Measurements from ENCODE around the gene MED22. TPM values are rescaled to one million over a fixed set of nuclear protein-coding genes. Genes with fewer than 3 reads are reported as not detected.

Gene MED22
- total and polyA plus RNA-seq, 2 of the 8 experiments (the other 6 are each of a cell fraction or from before 2014, with no cell fraction given) = 56.4 to 68.4 TPM

- Histone ChIP-seq H3K9me3 (ENCODE audit: insufficient read depth in 2 of 2, low read depth in 1 of 2, low read length in 1 of 2) (peaks cover 0 to 4% of the 10 kb centered on the region in 2 experiments; a peak in 2 of 4 replicates), H3K23ac (ENCODE audit: insufficient read length) (no peak within 1 kb of the TSS), H3K36me3 (ENCODE audit: control insufficient read depth in 2 of 4, insufficient read depth in 4 of 4, low read length in 3 of 4) (peaks cover 0 to 3% (median 2%) of the 10 kb centered on the region in 4 experiments; a peak in 3 of 8 replicates), H4K8ac (ENCODE audit: extremely low read depth, insufficient read depth, low read length) (peak within 1 kb of the TSS; percentile 68; the same call in 1 of the 2 replicates), H2AFZ (ENCODE audit: low read length) (peak within 1 kb of the TSS; percentile 64; the same call in 1 of the 2 replicates), H2BK20ac (ENCODE audit: low read length) (no peak within 1 kb of the TSS), H3K9ac (replicated peaks in 1 of 4; ENCODE audit: extremely low read depth in 1 of 4, low read depth in 3 of 4, low read length in 3 of 4) (peak within 1 kb of the TSS; percentile 65 to 92 (median 80)), H4K91ac (replicated peaks; ENCODE audit: insufficient read length, low read length) (peak within 1 kb of the TSS; percentile 74), H4K5ac (ENCODE audit: insufficient read length, low read depth, low read length) (peak within 1 kb of the TSS; percentile 57), H3K4me3 (ENCODE audit: extremely low read depth in 1 of 4, insufficient read depth in 2 of 4, low read depth in 3 of 4, low read length in 4 of 4) (peak within 1 kb of the TSS; percentile 70 to 87 (median 74)), H3K79me2 (ENCODE audit: control insufficient read depth in 1 of 2, insufficient read depth in 2 of 2, low read length in 2 of 2) (peaks cover 14 to 44% of the 10 kb centered on the region in 2 experiments), H3K4ac (replicated peaks; ENCODE audit: insufficient read length, low read depth, low read length) (peak within 1 kb of the TSS; percentile 96), H3K14ac (ENCODE audit: insufficient read length) (no peak within 1 kb of the TSS), H3K27ac (ENCODE audit: low read depth, low read length) (peak within 1 kb of the TSS; percentile 80), H2BK5ac (ENCODE audit: low read depth, low read length) (no peak within 1 kb of the TSS; the same call in 1 of the 2 replicates), H2BK15ac (ENCODE audit: low read length) (no peak within 1 kb of the TSS), H3K4me2 (ENCODE audit: insufficient read depth in 1 of 2, low read depth in 2 of 2, low read length in 2 of 2) (peak within 1 kb of the TSS; percentile 76 to 77), H3K18ac (ENCODE audit: extremely low read depth, low read length) (peak within 1 kb of the TSS; percentile 38), H3K23me2 (ENCODE audit: low read depth, low read length) (peaks cover 8% of the 10 kb centered on the region; the same call in 1 of the 2 replicates), H2BK120ac (replicated peaks; ENCODE audit: low read depth, low read length) (no peak within 1 kb of the TSS), H3K4me1 (replicated peaks in 1 of 4; ENCODE audit: control insufficient read depth in 3 of 4, insufficient read depth in 4 of 4, low read length in 3 of 4) (peaks cover 0 to 5% (median 0%) of the 10 kb centered on the region in 4 experiments; a peak in 1 of 7 replicates), H2AK5ac (ENCODE audit: low read depth, low read length) (no peak within 1 kb of the TSS), H3K56ac (replicated peaks; ENCODE audit: insufficient read length, low read depth, low read length) (peak within 1 kb of the TSS; percentile 0), H3K79me1 (ENCODE audit: low read depth, low read length) (peaks cover 6% of the 10 kb centered on the region; the same call in 1 of the 2 replicates), H2BK12ac (ENCODE audit: low read depth, low read length) (no peak within 1 kb of the TSS), H3K27me3 (replicated peaks in 1 of 4; ENCODE audit: control insufficient read depth in 3 of 4, extremely low read depth in 1 of 4, insufficient read depth in 3 of 4, low read length in 3 of 4) (peaks cover 0 to 11% (median 6%) of the 10 kb centered on the region in 4 experiments; a peak in 5 of 7 replicates), H4K20me1 (replicated peaks in 1 of 2; ENCODE audit: control insufficient read depth in 1 of 2, insufficient read depth in 2 of 2, low read length in 2 of 2) (peaks cover 11 to 26% of the 10 kb centered on the region in 2 experiments)
- POLR2A ChIA-PET (ENCODE audit: partially characterized antibody) = interaction anchor here (0.9 to 19.9 kb wide), 9 partner anchors 9 to 45 kb away, joined by 3 to 461 read pairs (median 5); partner anchors contain the start of genes MED22, RPL7A, SURF1 and SURF2
- DNase-seq (ENCODE audit: low read depth in 1 of 2, low spot score in 2 of 2) = peak; percentile 81 to 99
- no peak for FAIRE-seq
- 13% methylated on average over 28 of the region's 120 CpGs; no CpG with 5 or more reads in 1 of the 2 experiments for WGBS, 2 experiments (ENCODE audit: extremely low coverage in 1 of 2, insufficient coverage in 1 of 2, insufficient read length in 1 of 2, insufficient replicate concordance in 2 of 2, low coverage in 1 of 2, low lambda C conversion rate in 2 of 2, missing lambda C conversion rate in 1 of 2)
- CTCF ChIA-PET (ENCODE audit: partially characterized antibody) = interaction anchor here (0.6 to 10.1 kb wide), 10 partner anchors 13 to 352 kb away, joined by 3 to 90 read pairs (median 5); partner anchors contain the start of genes CACFD1, SURF1 and SURF2
- TF ChIP-seq CEBPB (IDR thresholded peaks at IDR 0.05; ENCODE audit: low read depth, low read length) (no peak), CREB1 (IDR thresholded peaks at IDR 0.05) (no peak), EGR1 (IDR thresholded peaks at IDR 0.05; ENCODE audit: borderline replicate concordance, low read depth, low read length) (peak; percentile 59), BRCA1 (IDR thresholded peaks at IDR 0.05; ENCODE audit: low read depth, low read length) (no peak), MAFK (IDR thresholded peaks at IDR 0.05; ENCODE audit: low read depth, low read length) (no peak), JUN (IDR thresholded peaks at IDR 0.05; ENCODE audit: low read depth, low read length) (no peak), TBP (IDR thresholded peaks at IDR 0.05; ENCODE audit: low read depth, low read length) (peak; percentile 62; the same call in 1 of the 2 replicates), MAX (IDR thresholded peaks at IDR 0.05) (peak; percentile 99), TCF12 (IDR thresholded peaks at IDR 0.05; ENCODE audit: low read depth, low read length) (no peak), POLR2AphosphoS5 (IDR thresholded peaks at IDR 0.05; ENCODE audit: low read depth, low read length) (peak; percentile 29; the same call in 1 of the 2 replicates), TAF7 (optimal IDR thresholded peaks at IDR 0.05; ENCODE audit: borderline replicate concordance, low read depth, low read length) (peak; percentile 77)
These were observed 28.1 kb upstream of the MED22 start, which contains the start of the genes STKLD1 and SURF4 for GRCh38 chr9:133375724-133376654. Gene STKLD1 (plus strand): TSS chr9:133376366. CDS start chr9:133376474, 108 bp downstream. Gene SURF4 (minus strand): TSS chr9:133376060. CDS start chr9:133375969, 91 bp downstream.

Measured in H1 (cell line).